ENCODE data around the gene BRCA1. TPM values are rescaled to one million over a fixed set of nuclear protein-coding genes. Genes with fewer than 3 reads are reported as not detected.

The BRCA1 gene
- polyA plus RNA-seq, 2 of the 4 experiments (the other 2 are of a cell fraction) = 41.0 to 71.8 TPM

DNA sequence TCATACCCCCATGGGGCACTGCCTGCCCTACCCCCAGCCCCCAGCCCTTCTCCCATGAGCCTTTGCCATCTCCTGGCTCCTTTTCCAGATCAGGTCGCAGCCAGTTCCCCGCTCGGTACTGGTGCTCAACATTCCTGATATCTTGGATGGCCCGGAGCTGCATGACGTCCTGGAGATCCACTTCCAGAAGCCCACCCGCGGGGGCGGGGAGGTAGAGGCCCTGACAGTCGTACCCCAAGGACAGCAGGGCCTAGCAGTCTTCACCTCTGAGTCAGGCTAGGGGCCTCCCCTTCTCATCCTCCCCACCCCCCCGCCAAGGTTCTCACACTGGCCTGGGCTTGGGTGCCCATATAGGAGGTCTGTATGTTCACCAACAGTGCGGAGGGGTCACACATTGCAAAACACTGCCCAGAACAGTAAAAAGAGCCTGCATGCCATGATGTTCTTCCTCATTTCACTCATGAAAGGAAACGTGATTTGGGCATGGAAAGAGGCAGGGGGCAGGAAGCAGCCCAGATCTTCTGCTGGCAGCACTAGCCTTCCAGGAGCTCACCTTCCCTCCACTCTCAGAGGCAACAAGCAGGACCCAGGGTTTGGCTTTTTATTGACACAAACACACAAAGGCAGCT is 111.0 kb downstream of the BRCA1 start (continued):
- TF ChIP-seq HDAC2 (IDR thresholded peaks at IDR 0.05) = no peak

DNA sequence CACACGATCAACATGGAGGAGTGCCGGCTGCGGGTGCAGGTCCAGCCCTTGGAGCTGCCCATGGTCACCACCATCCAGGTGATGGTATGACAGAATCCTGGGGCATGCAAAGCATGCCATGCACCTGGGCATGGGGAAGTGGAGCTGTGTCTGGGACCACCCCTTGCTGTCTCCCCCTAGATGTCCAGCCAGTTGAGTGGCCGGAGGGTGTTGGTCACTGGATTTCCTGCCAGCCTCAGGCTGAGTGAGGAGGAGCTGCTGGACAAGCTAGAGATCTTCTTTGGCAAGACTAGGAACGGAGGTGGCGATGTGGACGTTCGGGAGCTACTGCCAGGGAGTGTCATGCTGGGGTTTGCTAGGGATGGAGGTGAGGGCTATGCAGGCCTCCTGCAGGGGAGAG is 111.9 kb downstream of the BRCA1 start:
- POLR2A ChIA-PET = interaction anchor here (1.1 to 5.7 kb wide), 2 partner anchors 12 to 15 kb away, joined by 3 to 38 read pairs; partner anchors contain the start of gene RPL27
- CTCF ChIA-PET = interaction anchor here (0.8 to 3.4 kb wide), 8 partner anchors 7 to 170 kb away, joined by 3 to 20 read pairs (median 6); partner anchors contain the start of genes PTGES3L, RND2, RPL27 and VAT1
- Histone ChIP-seq H3K27ac (no peak overlapping the region), H3K9me3 (no peaks in the 10 kb centered on the region), H3K4me1 (peaks cover 8% of the 10 kb centered on the region; the same call in 2 of the 3 replicates), H3K4me3 (no peak overlapping the region), H3K4me2 (no peak overlapping the region)
- TF ChIP-seq MAFK (IDR thresholded peaks at IDR 0.05; ENCODE audit: partially characterized antibody) = no peak
- TF ChIP-seq, protein P1, sequence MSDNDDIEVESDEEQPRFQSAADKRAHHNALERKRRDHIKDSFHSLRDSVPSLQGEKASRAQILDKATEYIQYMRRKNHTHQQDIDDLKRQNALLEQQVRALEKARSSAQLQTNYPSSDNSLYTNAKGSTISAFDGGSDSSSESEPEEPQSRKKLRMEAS (IDR thresholded peaks at IDR 0.05) = no peak
- TF ChIP-seq MYC (IDR thresholded peaks at IDR 0.05; ENCODE audit: borderline replicate concordance, low read length) = no peak
- ATAC-seq (no peak), DNase-seq (ENCODE audit: low read depth in 1 of 2, low spot score in 1 of 2) (no peak), FAIRE-seq (no peak)
- WGBS (ENCODE audit: missing lambda C conversion rate) = 91% methylated on average over 8 of the region's 8 CpGs

GRCh38 chr17:43011728-43012472 is 113.3 kb downstream of the BRCA1 start:
- ChIA-PET CTCF (interaction anchor here (0.6 to 3.4 kb wide), 8 partner anchors 9 to 83 kb away, joined by 3 to 20 read pairs (median 4); partner anchors contain the start of genes RND2 and RPL27), POLR2A (interaction anchor here (1.1 to 5.7 kb wide), 2 partner anchors 10 to 13 kb away, joined by 3 to 38 read pairs; partner anchors contain the start of gene RPL27)
- 88% methylated on average over 15 of the region's 15 CpGs for WGBS (ENCODE audit: missing lambda C conversion rate)
- TF ChIP-seq, protein P2, sequence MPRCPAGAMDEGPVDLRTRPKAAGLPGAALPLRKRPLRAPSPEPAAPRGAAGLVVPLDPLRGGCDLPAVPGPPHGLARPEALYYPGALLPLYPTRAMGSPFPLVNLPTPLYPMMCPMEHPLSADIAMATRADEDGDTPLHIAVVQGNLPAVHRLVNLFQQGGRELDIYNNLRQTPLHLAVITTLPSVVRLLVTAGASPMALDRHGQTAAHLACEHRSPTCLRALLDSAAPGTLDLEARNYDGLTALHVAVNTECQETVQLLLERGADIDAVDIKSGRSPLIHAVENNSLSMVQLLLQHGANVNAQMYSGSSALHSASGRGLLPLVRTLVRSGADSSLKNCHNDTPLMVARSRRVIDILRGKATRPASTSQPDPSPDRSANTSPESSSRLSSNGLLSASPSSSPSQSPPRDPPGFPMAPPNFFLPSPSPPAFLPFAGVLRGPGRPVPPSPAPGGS (IDR thresholded peaks at IDR 0.05) = no peak
- no peak for TF ChIP-seq PHF8 (IDR thresholded peaks at IDR 0.05; ENCODE audit: borderline replicate concordance, low read depth)
- no peak for TF ChIP-seq EHMT2 (IDR thresholded peaks at IDR 0.05; ENCODE audit: low read depth)
- no peak for TF ChIP-seq HDAC2 (IDR thresholded peaks at IDR 0.05)
- TF ChIP-seq TP53 (CRISPR knock-in tag; IDR thresholded peaks at IDR 0.05) = no peak
- no peak for TF ChIP-seq HMGXB4 (CRISPR knock-in tag; IDR thresholded peaks at IDR 0.05; ENCODE audit: borderline replicate concordance)
- TF ChIP-seq EHF (CRISPR knock-in tag; IDR thresholded peaks at IDR 0.05) = no peak
- no peak for TF ChIP-seq CBX8 (IDR thresholded peaks at IDR 0.05)
- no peak for TF ChIP-seq CHD2 (IDR thresholded peaks at IDR 0.05; ENCODE audit: low read length, partially characterized antibody)
- ATAC-seq (0 out of 6 replicates have a peak, but pooled peaks of 1 of the 2 experiments have one; percentile 12), FAIRE-seq (no peak), DNase-seq (ENCODE audit: low read depth in 1 of 2, low spot score in 1 of 2) (no peak)
- Histone ChIP-seq H3K4me2 (no peak overlapping the region), H3K4me1 (peaks cover 12% of the 10 kb centered on the region; the same call in 2 of the 3 replicates), H3K27ac (no peak overlapping the region), H3K9me3 (no peaks in the 10 kb centered on the region), H3K4me3 (no peak overlapping the region)

- H3K9me3 ChIP-seq = no peaks in the 10 kb centered on the region
- H3K4me2 ChIP-seq = peak overlapping the region; percentile 22
- 76% methylated on average over 5 of the region's 5 CpGs for whole genome bisulfite sequencing (ENCODE audit: missing lambda C conversion rate)
- no peak overlapping the region; a peak in 1 of 6 replicates for H3K27ac ChIP-seq
- DNase-seq (ENCODE audit: low read depth in 1 of 2, low spot score in 1 of 2) (peak in 1 of 2 experiments; percentile 64), FAIRE-seq (no peak), ATAC-seq (no peak)
- TF ChIP-seq FOXS1 (CRISPR knock-in tag; IDR thresholded peaks at IDR 0.05) (no peak), CHD4 (IDR thresholded peaks at IDR 0.05; ENCODE audit: borderline replicate concordance) (no peak), TFCP2L1 (CRISPR knock-in tag; IDR thresholded peaks at IDR 0.05) (no peak), FOSB (CRISPR knock-in tag; IDR thresholded peaks at IDR 0.05) (no peak)
- no peak overlapping the region for H3K4me3 ChIP-seq
- CTCF ChIA-PET = interaction anchor here (0.6 to 3.4 kb wide), 6 partner anchors 8 to 82 kb away, joined by 3 to 20 read pairs (median 3); partner anchors contain the start of genes RND2 and RPL27
- POLR2A ChIA-PET = interaction anchor here (5.7 kb wide), 1 partner anchor 12 kb away, joined by 38 read pairs; the partner anchor contains the start of gene RPL27
- H3K4me1 ChIP-seq = peaks cover 16% of the 10 kb centered on the region; the same call in 2 of the 3 replicates
Measured at GRCh38 chr17:43010667-43011308, 114.4 kb downstream of the BRCA1 start.
